Neural progenitor cell (in vitro differentiated cells): Measurements from ENCODE around the gene NKX1-2. TPM values are rescaled to one million over a fixed set of nuclear protein-coding genes. Genes with fewer than 3 reads are reported as not detected.

Experiments
- DNase-seq: peaks from one replicate; pipeline ENCODE4 v3.0.0-alpha.2; 2016; ENCODE audit warnings: low spot score
- H2AFZ ChIP-seq: fragments of 200-600 bp; sonication (generic); replicated peaks from 2 replicates; pipeline ENCODE4 v1.6.1; 2016; ENCODE audit warnings: antibody characterized with exemption
- H3F3A ChIP-seq: fragments of 200-600 bp; sonication (generic); 2 replicates; pipeline ENCODE4 v1.6.1; 2016; ENCODE audit warnings: antibody characterized with exemption, low read depth
- H3K27ac ChIP-seq: fragments of 200-600 bp; sonication (generic); 2 replicates; pipeline ENCODE4 v1.5.1; 2016; ENCODE audit warnings: mild to moderate bottlenecking
- H3K27me3 ChIP-seq: fragments of 200-600 bp; sonication (generic); 2 replicates; pipeline ENCODE4 v1.6.1; 2016; ENCODE audit warnings: mild to moderate bottlenecking, moderate library complexity
- H3K36me3 ChIP-seq: fragments of 200-600 bp; sonication (generic); 2 replicates; pipeline ENCODE4 v1.5.1; 2016
- H3K4me1 ChIP-seq: fragments of 200-600 bp; sonication (generic); 2 replicates; pipeline ENCODE4 v1.6.1; 2016; ENCODE audit warnings: mixed run types
- H3K4me2 ChIP-seq: fragments of 200-600 bp; sonication (generic); 2 replicates; pipeline ENCODE4 v1.6.1; 2016
- H3K4me3 ChIP-seq: fragments of 200-600 bp; sonication (generic); 2 replicates; pipeline ENCODE4 v1.5.1; 2016
- H3K79me2 ChIP-seq: fragments of 200-600 bp; sonication (generic); 2 replicates; pipeline ENCODE4 v1.6.1; 2016; ENCODE audit warnings: low read depth
- H3K9ac ChIP-seq: fragments of 200-600 bp; sonication (generic); 2 replicates; pipeline ENCODE4 v1.6.1; 2016
- H3K9me3 ChIP-seq: fragments of 200-600 bp; sonication (generic); 2 replicates; pipeline ENCODE4 v1.5.1; 2016; ENCODE audit warnings: low read depth
- H4K20me1 ChIP-seq: fragments of 200-600 bp; sonication (generic); 2 replicates; pipeline ENCODE4 v1.6.1; 2016; ENCODE audit warnings: low read depth
- H3K27ac Mint-ChIP-seq: 3 replicates; pipeline ENCODE4 v1.8.0; 2021; ENCODE audit warnings: mixed read lengths
- H3K27me3 Mint-ChIP-seq: 2 replicates; pipeline ENCODE4 v1.8.0; 2022; ENCODE audit warnings: low read depth, mild to moderate bottlenecking, inconsistent platforms, moderate library complexity, mixed read lengths; ENCODE audit not compliant: insufficient read depth
- H3K36me3 Mint-ChIP-seq: 3 replicates; pipeline ENCODE4 v1.8.0; 2021; ENCODE audit warnings: mixed read lengths
- H3K4me1 Mint-ChIP-seq: 3 replicates; pipeline ENCODE4 v1.8.0; 2021; ENCODE audit warnings: mixed read lengths
- H3K4me3 Mint-ChIP-seq: 3 replicates; pipeline ENCODE4 v1.8.0; 2021; ENCODE audit warnings: mild to moderate bottlenecking, moderate library complexity, mixed read lengths
- H3K9me3 Mint-ChIP-seq: 3 replicates; pipeline ENCODE4 v1.8.0; 2020; ENCODE audit warnings: mixed read lengths
- CTCF ChIP-seq: fragments of 200-600 bp; sonication (generic); IDR thresholded peaks from 2 replicates; pipeline ENCODE4 v1.5.1; 2017; ENCODE audit warnings: antibody characterized with exemption, mild to moderate bottlenecking
- EZH2 ChIP-seq: fragments of 200-600 bp; sonication (generic); IDR thresholded peaks from 2 replicates; pipeline ENCODE4 v1.6.1; 2017; ENCODE audit warnings: antibody characterized with exemption, mild to moderate bottlenecking, moderate library complexity
- EZH2phosphoT487 ChIP-seq: fragments of 200-600 bp; sonication (generic); IDR thresholded peaks from 2 replicates; pipeline ENCODE4 v1.6.1; 2017; ENCODE audit warnings: antibody characterized with exemption
- total RNA-seq: library from RNA; depleted of rRNA; stranded (reverse); fragments of >200 nt; gene quantifications from 2 replicates; pipeline ENCODE4 v1.2.3, GENCODE V29; 2015; ENCODE audit warnings: low replicate concordance

The NKX1-2 gene
- total RNA-seq, 1 donor from 2014 or later = not detected

GRCh38 chr10:124416733-124417132 is 33.1 kb downstream of the NKX1-2 start:
- Histone ChIP-seq H3K27ac (no peak overlapping the region), H3K4me2 (no peak overlapping the region), H3F3A (peaks cover 4% of the 10 kb centered on the region), H3K4me3 (no peak overlapping the region), H3K27me3 (peaks cover 34% of the 10 kb centered on the region), H3K36me3 (no peaks in the 10 kb centered on the region), H3K9ac (no peak overlapping the region), H3K4me1 (peaks cover 7% of the 10 kb centered on the region), H2AFZ (no peak overlapping the region), H3K79me2 (peaks cover 13% of the 10 kb centered on the region), H3K9me3 (no peaks in the 10 kb centered on the region), H4K20me1 (peaks cover 12% of the 10 kb centered on the region)
- peaks cover 2% of the 10 kb centered on the region for H3K36me3 Mint-ChIP-seq
- H3K27me3 Mint-ChIP-seq = peaks cover 13% of the 10 kb centered on the region
- H3K4me1 Mint-ChIP-seq = peaks cover 9% of the 10 kb centered on the region
- H3K4me3 Mint-ChIP-seq = peak overlapping the region; percentile 43
- TF ChIP-seq EZH2phosphoT487 = no peak
- TF ChIP-seq EZH2 = no peak
- no peak for TF ChIP-seq CTCF
- no peak overlapping the region for H3K27ac Mint-ChIP-seq
- no peak for DNase-seq
- no peaks in the 10 kb centered on the region for H3K9me3 Mint-ChIP-seq

GRCh38 chr10:124415210-124415609 is 34.6 kb downstream of the NKX1-2 start:
- Histone ChIP-seq H4K20me1 (peaks cover 12% of the 10 kb centered on the region), H3K36me3 (no peaks in the 10 kb centered on the region), H3K79me2 (peaks cover 13% of the 10 kb centered on the region), H3K4me3 (no peak overlapping the region), H3K27ac (no peak overlapping the region), H3K4me1 (peaks cover 7% of the 10 kb centered on the region), H3K4me2 (no peak overlapping the region), H3F3A (peaks cover 4% of the 10 kb centered on the region), H2AFZ (no peak overlapping the region), H3K9me3 (no peaks in the 10 kb centered on the region), H3K9ac (no peak overlapping the region), H3K27me3 (peaks cover 18% of the 10 kb centered on the region)
- Mint-ChIP-seq H3K9me3 (no peaks in the 10 kb centered on the region), H3K27me3 (peaks cover 11% of the 10 kb centered on the region), H3K4me1 (peaks cover 9% of the 10 kb centered on the region), H3K27ac (no peak overlapping the region), H3K4me3 (no peak overlapping the region), H3K36me3 (peaks cover 5% of the 10 kb centered on the region)
- no peak for DNase-seq
- no peak for TF ChIP-seq CTCF
- no peak for TF ChIP-seq EZH2
- TF ChIP-seq EZH2phosphoT487 = no peak

GRCh38 chr10:124414076-124414475 is 35.8 kb downstream of the NKX1-2 start:
- H3K9me3 Mint-ChIP-seq = no peaks in the 10 kb centered on the region
- Histone ChIP-seq H3F3A (peaks cover under 1% of the 10 kb centered on the region), H3K9ac (no peak overlapping the region), H3K27ac (no peak overlapping the region), H3K36me3 (no peaks in the 10 kb centered on the region), H3K4me2 (no peak overlapping the region), H3K27me3 (peaks cover 7% of the 10 kb centered on the region), H3K9me3 (no peaks in the 10 kb centered on the region), H3K79me2 (peaks cover 13% of the 10 kb centered on the region), H3K4me1 (peaks cover 7% of the 10 kb centered on the region), H2AFZ (no peak overlapping the region), H4K20me1 (peaks cover 12% of the 10 kb centered on the region), H3K4me3 (no peak overlapping the region)
- H3K36me3 Mint-ChIP-seq = peaks cover 5% of the 10 kb centered on the region
- no peak for DNase-seq
- no peak for TF ChIP-seq EZH2
- TF ChIP-seq CTCF = no peak
- no peak for TF ChIP-seq EZH2phosphoT487
- no peak overlapping the region for H3K4me3 Mint-ChIP-seq
- H3K27me3 Mint-ChIP-seq = peaks cover 7% of the 10 kb centered on the region
- no peak overlapping the region for H3K27ac Mint-ChIP-seq
- peaks cover 7% of the 10 kb centered on the region for H3K4me1 Mint-ChIP-seq
